SK-N-SH (cell line): ENCODE data around the gene RPS6KA5. TPM values are rescaled to one million over a fixed set of nuclear protein-coding genes. Genes with fewer than 3 reads are reported as not detected.

Experiments
- CTCF ChIA-PET: fragments of 300-600, 350-600 bp; formaldehyde crosslinking; extraction: SDS; loops from one replicate; lab custom pipeline; 2021; lab: Yijun Ruan, JAX
- POLR2A ChIA-PET: fragments of 350-600 bp; sonication (Branson Sonifier 250); formaldehyde crosslinking; extraction: SDS; loops from one replicate; lab custom pipeline; 2020; ENCODE audit warnings: antibody characterized with exemption, inconsistent platforms; lab: Yijun Ruan, JAX
- DNase-seq: peaks from one replicate; pipeline ENCODE4 v3.0.0; 2012
- H2AFZ ChIP-seq: fragments of 200-600 bp; sonication (generic); 2 replicates; pipeline ENCODE4 v1.8.1; 2016; ENCODE audit warnings: antibody characterized with exemption, mild to moderate bottlenecking, low read depth
- H3F3A ChIP-seq: fragments of 200-600 bp; sonication (generic); replicated peaks from 2 replicates; pipeline ENCODE3; 2016; ENCODE audit warnings: antibody characterized with exemption, mild to moderate bottlenecking; ENCODE audit not compliant: insufficient read depth
- H3K27ac ChIP-seq, 2 experiments: fragments of 200-500 bp in 1 of 2; fragments of 200-600 bp in 1 of 2; sonication (Bioruptor generic) in 1 of 2; sonication (generic), shearing (Covaris generic) in 1 of 2; 2 replicates each; pipeline versions ENCODE4 v1.5.1 to v1.6.1; 2014 to 2016; ENCODE audit warnings: low read depth in 2 of 2, inconsistent platforms in 1 of 2, low read length in 1 of 2, mild to moderate bottlenecking in 1 of 2, mixed read lengths in 1 of 2
- H3K27me3 ChIP-seq: fragments of 200-600 bp; sonication (generic), shearing (Covaris generic); 2 replicates; pipeline ENCODE4 v1.6.1; 2016; ENCODE audit warnings: mixed run types; ENCODE audit not compliant: insufficient read depth
- H3K36me3 ChIP-seq, 2 experiments: fragments of 200-500 bp in 1 of 2; fragments of 200-600 bp in 1 of 2; sonication (Bioruptor generic) in 1 of 2; sonication (generic) in 1 of 2; replicated peaks in 1 of 2; 2 replicates each; pipeline versions ENCODE3 to v1.5.1; 2014 to 2016; ENCODE audit warnings: low read length in 1 of 2, mild to moderate bottlenecking in 1 of 2; ENCODE audit not compliant: insufficient read depth in 2 of 2, control insufficient read depth in 1 of 2
- H3K4me1 ChIP-seq, 2 experiments: fragments of 200-500 bp in 1 of 2; fragments of 200-600 bp in 1 of 2; sonication (Bioruptor generic) in 1 of 2; sonication (generic), shearing (Covaris generic) in 1 of 2; 2 replicates each; pipeline versions ENCODE4 v1.5.1 to v1.6.1; 2014 to 2016; ENCODE audit warnings: low read depth in 1 of 2, low read length in 1 of 2, mixed run types in 1 of 2; ENCODE audit not compliant: insufficient read depth in 2 of 2, control insufficient read depth in 1 of 2
- H3K4me2 ChIP-seq: fragments of 200-600 bp; sonication (generic), shearing (Covaris generic); 2 replicates; pipeline ENCODE4 v1.6.1; 2017; ENCODE audit warnings: mixed run types
- H3K4me3 ChIP-seq, 2 experiments: fragments of 200-500 bp in 1 of 2; fragments of 200-600 bp in 1 of 2; sonication (Bioruptor generic) in 1 of 2; sonication (generic), shearing (Covaris generic) in 1 of 2; 2 replicates each; pipeline versions ENCODE4 v1.5.1 to v1.8.1; 2014 to 2016; ENCODE audit warnings: low read depth in 2 of 2, inconsistent platforms in 1 of 2, low read length in 1 of 2, mild to moderate bottlenecking in 1 of 2, mixed read lengths in 1 of 2, moderate library complexity in 1 of 2
- H3K79me2 ChIP-seq: fragments of 200-600 bp; sonication (generic); 2 replicates; pipeline ENCODE4 v1.8.1; 2017; ENCODE audit warnings: mild to moderate bottlenecking; ENCODE audit not compliant: insufficient read depth
- H3K9ac ChIP-seq: fragments of 200-600 bp; sonication (generic); 2 replicates; pipeline ENCODE4 v1.6.1; 2017; ENCODE audit warnings: mixed run types
- H3K9me2 ChIP-seq: fragments of 200-600 bp; sonication (generic); 2 replicates; pipeline ENCODE4 v1.6.1; 2017; ENCODE audit warnings: mixed run types
- H3K9me3 ChIP-seq: fragments of 200-600 bp; sonication (generic); 2 replicates; pipeline ENCODE4 v1.6.1; 2017; ENCODE audit warnings: mixed run types, mild to moderate bottlenecking, moderate library complexity
- H4K20me1 ChIP-seq: fragments of 200-600 bp; sonication (generic); 2 replicates; pipeline ENCODE4 v1.6.1; 2017; ENCODE audit warnings: mild to moderate bottlenecking, mixed run types; ENCODE audit not compliant: insufficient read depth
- GATA2 ChIP-seq: sonication (generic); formaldehyde crosslinking; IDR thresholded peaks from 2 replicates; pipeline ENCODE4 v1.5.0; 2020; ENCODE audit warnings: mild to moderate bottlenecking, missing genetic modification reagents
- MEF2A ChIP-seq: IDR thresholded peaks from 2 replicates; pipeline ENCODE4 v1.4.0; 2012; ENCODE audit warnings: low read depth, borderline replicate concordance
- PBX3 ChIP-seq: IDR thresholded peaks from 2 replicates; pipeline ENCODE4; 2012
- RCOR1 ChIP-seq: fragments of 150-350 bp; IDR thresholded peaks from 2 replicates; pipeline ENCODE4 v1.6.1; 2017; ENCODE audit warnings: antibody characterized with exemption, low read length
- RFX5 ChIP-seq: IDR thresholded peaks from 2 replicates; pipeline ENCODE4 v1.6.1; 2012; ENCODE audit warnings: mild to moderate bottlenecking, improper control_type of control experiment, low read length
- SIN3A ChIP-seq: IDR thresholded peaks from 2 replicates; pipeline ENCODE4 v1.6.1; 2012; ENCODE audit warnings: low read depth, mild to moderate bottlenecking, low read length, moderate library complexity, borderline replicate concordance
- SMC3 ChIP-seq: IDR thresholded peaks from 2 replicates; pipeline ENCODE4 v1.6.1; 2012; ENCODE audit warnings: low read depth, low read length, improper control_type of control experiment
- TEAD4 ChIP-seq: IDR thresholded peaks from 2 replicates; pipeline ENCODE4 v1.4.0; 2012; ENCODE audit warnings: mild to moderate bottlenecking, borderline replicate concordance; ENCODE audit not compliant: insufficient read depth
- ZBTB33 ChIP-seq: IDR thresholded peaks from 2 replicates; pipeline ENCODE4 v1.4.0; 2012; ENCODE audit warnings: low read depth, borderline replicate concordance
- WGBS: methylation state at CpG from one replicate; pipeline ENCODE4 v1.1.6; 2017; ENCODE audit warnings: low lambda C conversion rate; 5-methylcytosine and 5-hydroxymethylcytosine counted together
- polyA plus RNA-seq, 3 experiments: library from polyadenylated mRNA; depleted of rRNA; stranded (reverse); fragments of >200 nt; gene quantifications; 2 replicates each; pipeline ENCODE4 v1.2.3, GENCODE V29; 2012

RPS6KA5 gene
- polyA plus RNA-seq, 1 of the 3 experiments (the other 2 are of a cell fraction), result 0.67 TPM

DNA sequence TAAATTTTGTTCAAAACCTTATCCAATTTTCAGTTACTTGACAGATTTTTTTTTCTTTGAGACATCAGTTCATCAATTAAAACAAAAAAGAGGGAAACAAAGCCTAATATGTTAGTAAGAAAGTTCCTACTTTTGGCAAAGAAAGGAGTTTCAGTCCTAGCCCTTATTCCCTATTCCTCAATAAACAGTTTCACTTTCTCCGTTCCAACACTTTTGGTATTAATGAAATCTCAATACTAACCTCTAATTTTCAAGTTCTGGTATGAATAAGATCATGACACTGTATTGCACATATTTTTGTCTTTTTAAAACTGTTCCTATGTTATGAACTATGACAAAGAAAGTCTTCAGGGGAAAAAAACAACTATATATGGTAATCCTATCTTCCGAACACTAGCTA is 48.4 kb downstream of the RPS6KA5 start:
- no peak overlapping the region; the same call in 1 of the 2 replicates for H2AFZ ChIP-seq
- CTCF ChIA-PET, result interaction anchor here (0.9 to 1.4 kb wide), 2 partner anchors 14 to 18 kb away, joined by 3 read pairs; no protein-coding TSS in a partner anchor

DNA sequence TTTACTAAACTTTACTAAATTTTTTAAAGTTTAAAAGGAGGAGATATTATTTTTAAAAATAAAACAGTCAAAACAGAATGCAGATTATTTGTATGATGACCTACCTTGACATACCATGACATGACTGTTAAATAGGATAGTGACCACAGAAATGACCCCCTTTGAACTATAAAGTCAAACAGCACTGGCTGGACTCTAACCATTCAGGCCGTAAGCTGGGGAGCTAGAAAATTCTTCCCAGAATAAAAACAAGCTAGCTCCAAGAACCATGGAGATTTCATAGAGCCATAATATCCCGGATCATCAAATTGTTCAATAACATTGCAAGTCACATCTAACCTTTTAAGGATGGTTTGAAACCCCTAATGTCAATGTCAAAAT is 50.3 kb downstream of the RPS6KA5 start:
- Histone ChIP-seq H3F3A (no peaks in the 10 kb centered on the region), H3K36me3 (no peaks in the 10 kb centered on the region), H3K4me3 (no peak overlapping the region), H3K9ac (no peak overlapping the region), H3K27ac (no peak overlapping the region), H3K9me3 (no peaks in the 10 kb centered on the region), H2AFZ (no peak overlapping the region), H3K9me2 (no peaks in the 10 kb centered on the region), H4K20me1 (no peaks in the 10 kb centered on the region), H3K27me3 (no peaks in the 10 kb centered on the region), H3K4me1 (peaks cover 0 to 16% of the 10 kb centered on the region in 2 experiments; a peak in 2 of 4 replicates), H3K79me2 (no peaks in the 10 kb centered on the region), H3K4me2 (no peak overlapping the region)
- no peak for DNase-seq
- POLR2A ChIA-PET, result no interaction called here
- TF ChIP-seq MEF2A, result no peak
- TF ChIP-seq PBX3, result no peak
- 92% methylated on average over 2 of the region's 2 CpGs for WGBS
- CTCF ChIA-PET, result no interaction called here

More for the DNA sequence above, 48.4 kb downstream of the RPS6KA5 start:
- Histone ChIP-seq H3K4me2 (no peak overlapping the region), H3K4me3 (no peak overlapping the region), H3K27ac (no peak overlapping the region), H4K20me1 (no peaks in the 10 kb centered on the region), H3F3A (no peaks in the 10 kb centered on the region), H3K9me3 (no peaks in the 10 kb centered on the region), H3K79me2 (no peaks in the 10 kb centered on the region), H3K27me3 (no peaks in the 10 kb centered on the region), H3K9ac (no peak overlapping the region), H3K36me3 (no peaks in the 10 kb centered on the region), H3K9me2 (no peaks in the 10 kb centered on the region), H3K4me1 (peaks cover 0 to 18% of the 10 kb centered on the region in 2 experiments; a peak in 2 of 4 replicates)
- DNase-seq, result no peak
- WGBS, result 94% methylated on average over 2 of the region's 2 CpGs
- no peak for TF ChIP-seq ZBTB33
- TF ChIP-seq RCOR1, result no peak
- TF ChIP-seq SMC3, result no peak
- TF ChIP-seq SIN3A, result no peak
- POLR2A ChIA-PET, result no interaction called here

DNA sequence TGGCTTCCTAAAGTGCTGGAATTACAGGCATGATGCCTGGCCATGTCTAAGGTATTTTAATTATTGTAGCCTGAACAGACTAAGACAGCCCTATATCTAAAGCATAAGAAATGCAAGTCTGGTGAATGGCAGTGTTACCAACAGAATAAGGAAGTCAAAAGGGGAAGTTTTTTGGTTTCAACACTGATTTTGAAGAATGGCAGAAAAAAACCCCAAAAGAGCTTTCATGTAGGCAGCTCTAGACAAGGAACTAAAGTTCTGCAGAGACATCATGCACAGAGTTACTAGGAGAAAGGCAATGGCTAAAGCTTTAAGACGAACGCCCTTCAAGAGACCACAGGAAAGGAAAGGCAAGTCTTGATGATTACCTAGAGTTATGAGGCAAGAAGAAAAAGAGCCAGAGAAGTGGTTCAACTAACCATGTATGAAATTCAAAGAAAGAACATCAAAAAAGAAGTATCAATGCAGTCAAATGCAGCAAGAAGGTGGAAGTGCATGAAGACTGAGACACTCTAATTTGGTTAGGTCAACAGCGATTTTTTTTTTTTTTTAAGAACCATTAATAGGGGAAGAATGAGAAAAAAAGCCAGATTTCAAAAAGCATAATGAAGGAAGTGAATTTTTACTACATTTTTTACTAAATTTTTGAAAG is 50.8 kb downstream of the RPS6KA5 start:
- Histone ChIP-seq H3K27ac (no peak overlapping the region), H3K4me2 (no peak overlapping the region), H3K79me2 (no peaks in the 10 kb centered on the region), H3K36me3 (no peaks in the 10 kb centered on the region), H2AFZ (no peak overlapping the region), H3K4me3 (no peak overlapping the region), H3K9ac (no peak overlapping the region), H3K9me3 (no peaks in the 10 kb centered on the region), H3K9me2 (no peaks in the 10 kb centered on the region), H3K4me1 (peaks cover 0 to 16% of the 10 kb centered on the region in 2 experiments; a peak in 2 of 4 replicates), H4K20me1 (no peaks in the 10 kb centered on the region), H3F3A (no peaks in the 10 kb centered on the region), H3K27me3 (no peaks in the 10 kb centered on the region)
- POLR2A ChIA-PET, result no interaction called here
- TF ChIP-seq RFX5 (no peak), TEAD4 (no peak), GATA2 (no peak)
- CTCF ChIA-PET, result interaction anchor here (1.4 kb wide), 1 partner anchor 164 kb away, joined by 3 read pairs; no protein-coding TSS in a partner anchor
- DNase-seq, result no peak
- WGBS, result 87% methylated on average over 3 of the region's 3 CpGs
